Muscle layer of duodenum (tissue), 2 donors: ENCODE data around the gene CCDC68.
"Not testable (repeated sequence)": the region's sequence is repeated elsewhere in the genome, so short reads cannot be mapped to it uniquely, and the experiment has no call there.

ENCODE experiments used
- H3K27ac ChIP-seq: one replicate; pipeline ENCODE4 v1.7.0; 2013; ENCODE audit warnings: mild to moderate bottlenecking, low read length
- H3K27me3 ChIP-seq: one replicate; pipeline ENCODE4 v1.7.0; 2013; ENCODE audit warnings: low read depth, mild to moderate bottlenecking, control low read depth, low read length
- H3K36me3 ChIP-seq, 2 donors: one replicate each; pipeline ENCODE4 v1.7.0; 2013; ENCODE audit warnings: low read length in 2 of 2, control low read depth in 1 of 2, mild to moderate bottlenecking in 1 of 2; ENCODE audit not compliant: insufficient read depth in 2 of 2, control insufficient read depth in 1 of 2
- H3K4me1 ChIP-seq, 2 donors: one replicate each; pipeline ENCODE4 v1.7.0; 2013; ENCODE audit warnings: low read length in 2 of 2, mild to moderate bottlenecking in 2 of 2, control low read depth in 1 of 2, moderate library complexity in 1 of 2; ENCODE audit not compliant: insufficient read depth in 2 of 2, control insufficient read depth in 1 of 2
- H3K4me3 ChIP-seq, 2 donors: one replicate each; pipeline ENCODE4 v1.7.0; 2013; ENCODE audit warnings: low read length in 2 of 2, low read depth in 1 of 2, mild to moderate bottlenecking in 1 of 2
- H3K9me3 ChIP-seq, 2 donors: one replicate each; pipeline ENCODE4 v1.7.0; 2013; ENCODE audit warnings: low read length in 2 of 2, control low read depth in 1 of 2, mild to moderate bottlenecking in 1 of 2; ENCODE audit not compliant: control insufficient read depth in 1 of 2
- donor health status: healthy.

CCDC68 gene

GRCh38 chr18:54983041-54983686, 23.9 kb upstream of the CCDC68 start:
- H3K27me3 ChIP-seq: no peaks in the 10 kb centered on the region

GRCh38 chr18:54981076-54981475, 21.8 kb upstream of the CCDC68 start:
- Histone ChIP-seq H3K4me1 (no peaks in the 10 kb centered on the region), H3K4me3 (no peak overlapping the region), H3K27ac (no peak overlapping the region), H3K27me3 (no peaks in the 10 kb centered on the region), H3K36me3 (no peaks in the 10 kb centered on the region), H3K9me3 (peaks cover 0 to 5% of the 10 kb centered on the region in 2 donors)

More at GRCh38 chr18:54983041-54983686, 23.9 kb upstream of the CCDC68 start:
- Histone ChIP-seq H3K4me1 (no peaks in the 10 kb centered on the region), H3K9me3 (peaks cover 0 to 2% of the 10 kb centered on the region in 2 donors), H3K4me3 (no peak overlapping the region), H3K36me3 (no peaks in the 10 kb centered on the region), H3K27ac (no peak overlapping the region)

DNA sequence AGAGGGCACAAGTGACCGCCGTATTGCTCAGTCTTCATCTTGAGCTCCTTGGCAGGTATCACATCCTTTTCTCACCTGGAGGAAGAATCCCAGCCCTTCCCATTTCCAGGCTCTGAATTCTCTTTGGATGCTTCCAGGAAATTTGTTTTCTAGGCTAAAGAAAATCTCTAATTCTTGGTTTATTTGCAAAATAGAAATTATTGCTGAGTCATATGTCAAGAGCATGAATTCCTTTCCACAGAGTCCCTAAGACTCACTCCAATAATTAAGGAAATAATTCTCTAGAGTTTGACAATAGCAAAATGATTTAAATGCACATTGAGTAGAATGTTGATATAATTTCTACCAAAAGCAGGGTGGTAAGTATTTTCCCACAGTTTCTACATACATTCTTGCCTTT, 16.3 kb upstream of the CCDC68 start:
- Histone ChIP-seq H3K27ac (no peak overlapping the region), H3K4me1 (no peaks in the 10 kb centered on the region), H3K4me3 (no peak overlapping the region), H3K36me3 (no peaks in the 10 kb centered on the region), H3K27me3 (no peaks in the 10 kb centered on the region), H3K9me3 (peaks cover 0 to 5% of the 10 kb centered on the region in 2 donors)

DNA sequence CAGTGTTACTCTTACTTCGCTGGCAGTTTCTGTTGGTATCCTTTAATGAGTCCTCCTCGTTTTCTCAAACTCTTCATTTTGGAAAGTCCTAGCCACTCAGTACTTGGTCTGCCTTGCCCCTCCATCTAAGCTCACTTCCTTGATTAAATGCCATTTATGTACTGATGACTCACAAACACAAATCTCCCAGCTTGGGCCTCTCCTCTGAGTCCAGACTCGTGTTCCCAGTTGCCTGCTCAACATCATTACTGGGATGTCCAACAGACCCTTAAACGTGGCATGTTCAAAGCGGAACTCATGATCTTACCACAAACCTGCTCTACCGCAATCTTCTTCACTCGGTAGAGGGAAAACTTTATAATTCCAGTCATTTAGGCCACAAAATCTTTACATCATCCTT, 13.8 kb upstream of the CCDC68 start:
- peaks cover 0 to 2% of the 10 kb centered on the region in 2 donors for H3K9me3 ChIP-seq
- no peaks in the 10 kb centered on the region for H3K27me3 ChIP-seq
- no peaks in the 10 kb centered on the region for H3K36me3 ChIP-seq
- no peak overlapping the region for H3K4me3 ChIP-seq
- H3K27ac ChIP-seq: no peak overlapping the region
- no peaks in the 10 kb centered on the region for H3K4me1 ChIP-seq

GRCh38 chr18:54968807-54969206, 9.5 kb upstream of the CCDC68 start:
- no peaks in the 10 kb centered on the region for H3K36me3 ChIP-seq
- no peak overlapping the region for H3K4me3 ChIP-seq
- H3K27ac ChIP-seq: no peak overlapping the region
- H3K27me3 ChIP-seq: no peaks in the 10 kb centered on the region
- H3K4me1 ChIP-seq: no peaks in the 10 kb centered on the region
- no peaks in the 10 kb centered on the region for H3K9me3 ChIP-seq

DNA sequence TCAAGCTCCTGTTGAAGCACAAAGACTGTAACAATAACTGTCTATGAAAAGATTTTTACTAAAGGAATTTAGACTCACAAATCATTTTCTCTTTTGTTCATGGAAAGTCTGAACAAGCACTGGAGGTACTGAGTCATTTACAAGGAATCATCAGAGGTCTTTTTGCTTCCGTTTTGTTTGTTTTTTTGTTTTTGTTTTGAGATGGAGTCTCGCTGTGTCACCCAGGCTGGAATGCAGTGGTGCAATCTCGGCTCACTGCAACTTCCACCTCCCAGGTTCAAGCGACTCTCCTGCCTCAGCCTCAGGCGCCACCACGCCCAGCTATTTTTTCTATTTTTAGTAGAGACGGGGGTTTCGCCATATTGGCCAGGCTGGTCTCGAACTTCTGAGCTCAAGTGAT, 9.0 kb upstream of the CCDC68 start:
- H3K4me3 ChIP-seq, H3K9me3 ChIP-seq, H3K27me3 ChIP-seq, H3K4me1 ChIP-seq, H3K36me3 ChIP-seq, H3K27ac ChIP-seq: not testable (repeated sequence)

DNA sequence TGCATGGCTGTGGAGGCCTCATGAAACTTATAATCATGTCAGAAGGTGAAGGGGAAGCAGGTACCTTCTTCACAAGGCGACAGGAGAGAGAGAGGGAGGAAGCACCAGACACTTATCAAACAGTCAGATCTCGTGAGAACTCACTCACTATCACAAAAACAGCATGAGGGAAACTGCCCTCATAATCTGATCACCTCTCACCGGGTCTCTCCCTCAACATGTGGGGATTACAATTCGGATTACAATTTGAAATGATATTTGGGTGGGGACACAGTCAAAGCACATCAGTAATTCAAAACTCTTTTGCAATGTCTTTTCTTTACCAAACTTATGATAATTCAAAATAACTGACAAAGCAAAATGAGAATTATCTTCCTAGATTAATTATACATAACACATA, 8.5 kb upstream of the CCDC68 start:
- Histone ChIP-seq H3K36me3 (no peaks in the 10 kb centered on the region), H3K27ac (no peak overlapping the region), H3K27me3 (no peaks in the 10 kb centered on the region), H3K4me1 (no peaks in the 10 kb centered on the region), H3K4me3 (no peak overlapping the region), H3K9me3 (no peaks in the 10 kb centered on the region)

GRCh38 chr18:54964741-54965140, 5.5 kb upstream of the CCDC68 start:
- H3K27me3 ChIP-seq: no peaks in the 10 kb centered on the region
- no peak overlapping the region for H3K27ac ChIP-seq
- H3K36me3 ChIP-seq: no peaks in the 10 kb centered on the region
- no peaks in the 10 kb centered on the region for H3K9me3 ChIP-seq
- H3K4me1 ChIP-seq: peaks cover 0 to 4% of the 10 kb centered on the region in 2 donors
- H3K4me3 ChIP-seq: no peak overlapping the region

- no peak overlapping the region for H3K4me3 ChIP-seq
- no peak overlapping the region for H3K27ac ChIP-seq
- peaks cover 0 to 4% of the 10 kb centered on the region in 2 donors for H3K4me1 ChIP-seq
- H3K27me3 ChIP-seq: no peaks in the 10 kb centered on the region
- H3K36me3 ChIP-seq: no peaks in the 10 kb centered on the region
- no peaks in the 10 kb centered on the region for H3K9me3 ChIP-seq
Observed at GRCh38 chr18:54962919-54963645, 3.8 kb upstream of the CCDC68 start.

GRCh38 chr18:54961868-54962267, 2.6 kb upstream of the CCDC68 start:
- Histone ChIP-seq H3K4me3 (no peak overlapping the region), H3K9me3 (no peaks in the 10 kb centered on the region), H3K36me3 (no peaks in the 10 kb centered on the region), H3K27me3 (no peaks in the 10 kb centered on the region), H3K27ac (no peak overlapping the region), H3K4me1 (peaks cover 0 to 4% of the 10 kb centered on the region in 2 donors)

DNA sequence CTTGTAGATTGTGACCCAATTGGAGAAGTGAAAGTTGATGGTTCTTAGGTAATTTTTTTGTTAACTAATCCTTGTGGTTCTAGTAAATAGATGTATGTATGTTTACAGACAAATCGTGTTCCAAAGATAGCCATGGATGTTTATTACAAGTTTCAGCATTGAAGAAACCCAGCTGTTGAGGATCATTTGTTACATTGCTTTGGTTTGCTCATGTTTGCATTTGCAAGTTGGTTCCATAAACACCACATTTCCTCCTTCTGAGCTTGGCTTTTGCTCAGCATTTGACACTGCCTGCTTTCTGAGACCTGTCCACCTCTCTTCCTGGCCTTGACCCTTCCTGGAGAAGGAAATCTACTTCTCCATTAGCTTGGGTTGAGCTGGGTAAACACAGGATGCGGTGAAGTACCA, 1.8 kb upstream of the CCDC68 start:
- Histone ChIP-seq H3K4me1 (peaks cover 0 to 4% of the 10 kb centered on the region in 2 donors), H3K27me3 (no peaks in the 10 kb centered on the region), H3K36me3 (no peaks in the 10 kb centered on the region), H3K9me3 (no peaks in the 10 kb centered on the region), H3K4me3 (no peak overlapping the region), H3K27ac (no peak overlapping the region)

GRCh38 chr18:54960197-54960596, 936 bp upstream of the CCDC68 start:
- no peak overlapping the region for H3K27ac ChIP-seq
- peaks cover 0 to 4% of the 10 kb centered on the region in 2 donors for H3K4me1 ChIP-seq
- no peaks in the 10 kb centered on the region for H3K9me3 ChIP-seq
- H3K4me3 ChIP-seq: no peak overlapping the region
- no peaks in the 10 kb centered on the region for H3K27me3 ChIP-seq
- no peaks in the 10 kb centered on the region for H3K36me3 ChIP-seq
